Esophagus muscularis mucosa (tissue), 4 donors: ENCODE results near the gene PDK2. TPM values are rescaled to one million over a fixed set of nuclear protein-coding genes. Genes with fewer than 3 reads are reported as not detected.

ENCODE experiments used
- DNase-seq: peaks from one replicate; pipeline ENCODE4 v3.0.0-alpha.2; 2017; ENCODE audit errors: extremely low spot score
- H3K27ac ChIP-seq, 4 donors: fragments of 200-600 bp; sonication (generic); replicated peaks in 1 of 4; 1 replicate in 3 of 4; 2 replicates in 1 of 4; pipeline ENCODE4 v1.5.1; 2016 to 2019; ENCODE audit warnings: mild to moderate bottlenecking in 1 of 4
- H3K27me3 ChIP-seq, 4 donors: fragments of 200-600 bp; sonication (generic); one replicate each; pipeline versions ENCODE4 v1.5.1 to v1.6.0; 2016 to 2019
- H3K36me3 ChIP-seq, 4 donors: fragments of 200-600 bp; sonication (generic); one replicate each; pipeline ENCODE4 v1.5.1; 2016 to 2019
- H3K4me1 ChIP-seq, 4 donors: fragments of 200-600 bp; sonication (generic); one replicate each; pipeline ENCODE4 v1.5.1; 2016 to 2019
- H3K4me3 ChIP-seq, 4 donors: fragments of 200-600 bp; sonication (generic); 1 replicate in 2 of 4; 2 replicates in 2 of 4; pipeline ENCODE4 v1.5.1; 2016 to 2019; ENCODE audit warnings: mild to moderate bottlenecking in 4 of 4, moderate library complexity in 1 of 4
- H3K9me3 ChIP-seq, 4 donors: fragments of 200-600 bp; sonication (generic); 1 replicate in 3 of 4; 2 replicates in 1 of 4; pipeline ENCODE4 v1.5.1; 2016 to 2019
- EP300 ChIP-seq: sonication (generic); formaldehyde crosslinking; IDR thresholded peaks from one replicate; pipeline ENCODE4 v1.6.1; 2017; ENCODE audit warnings: antibody characterized with exemption
- POLR2A ChIP-seq: fragments of 450-650 bp; IDR thresholded peaks from one replicate; pipeline ENCODE4 v1.6.1; 2017; ENCODE audit warnings: antibody characterized with exemption, moderate library complexity, mild to moderate bottlenecking, low read depth
- POLR2AphosphoS5 ChIP-seq, 2 donors: sonication (generic); formaldehyde crosslinking; IDR thresholded peaks; one replicate each; pipeline ENCODE4 v1.6.1; 2017; ENCODE audit warnings: antibody characterized with exemption in 2 of 2
- WGBS: methylation state at CpG from one replicate; pipeline ENCODE4 v1.1.5; 2018; 5-methylcytosine and 5-hydroxymethylcytosine counted together
- intact Hi-C: fragments of 100-400 bp; cut with DNase I; formaldehyde crosslinking; loops from one replicate; pipeline ENCODE4 v1.15.1; 2023
- total RNA-seq, 4 donors: library from RNA; depleted of rRNA; stranded (reverse); fragments of >200 nt; gene quantifications; one replicate each; pipeline versions ENCODE4 v1.1.0 to v1.2.1, GENCODE V29; 2016
- TF ChIP-seq, protein P1 (sequence below), 3 experiments: fragments of 200-600 bp in 2 of 3; fragments of 450-650 bp in 1 of 3; sonication (generic) in 2 of 3; IDR thresholded peaks; one replicate each; pipeline ENCODE4 v1.5.1; 2017 to 2019; ENCODE audit warnings: antibody characterized with exemption in 3 of 3, mild to moderate bottlenecking in 2 of 3, moderate library complexity in 1 of 3

Gene PDK2
- 100 to 1,000 TPM in 1 of 4 donors, 10 to 100 TPM in 3; 31.6 to 118 (median 61.4) TPM for total RNA-seq

DNA sequence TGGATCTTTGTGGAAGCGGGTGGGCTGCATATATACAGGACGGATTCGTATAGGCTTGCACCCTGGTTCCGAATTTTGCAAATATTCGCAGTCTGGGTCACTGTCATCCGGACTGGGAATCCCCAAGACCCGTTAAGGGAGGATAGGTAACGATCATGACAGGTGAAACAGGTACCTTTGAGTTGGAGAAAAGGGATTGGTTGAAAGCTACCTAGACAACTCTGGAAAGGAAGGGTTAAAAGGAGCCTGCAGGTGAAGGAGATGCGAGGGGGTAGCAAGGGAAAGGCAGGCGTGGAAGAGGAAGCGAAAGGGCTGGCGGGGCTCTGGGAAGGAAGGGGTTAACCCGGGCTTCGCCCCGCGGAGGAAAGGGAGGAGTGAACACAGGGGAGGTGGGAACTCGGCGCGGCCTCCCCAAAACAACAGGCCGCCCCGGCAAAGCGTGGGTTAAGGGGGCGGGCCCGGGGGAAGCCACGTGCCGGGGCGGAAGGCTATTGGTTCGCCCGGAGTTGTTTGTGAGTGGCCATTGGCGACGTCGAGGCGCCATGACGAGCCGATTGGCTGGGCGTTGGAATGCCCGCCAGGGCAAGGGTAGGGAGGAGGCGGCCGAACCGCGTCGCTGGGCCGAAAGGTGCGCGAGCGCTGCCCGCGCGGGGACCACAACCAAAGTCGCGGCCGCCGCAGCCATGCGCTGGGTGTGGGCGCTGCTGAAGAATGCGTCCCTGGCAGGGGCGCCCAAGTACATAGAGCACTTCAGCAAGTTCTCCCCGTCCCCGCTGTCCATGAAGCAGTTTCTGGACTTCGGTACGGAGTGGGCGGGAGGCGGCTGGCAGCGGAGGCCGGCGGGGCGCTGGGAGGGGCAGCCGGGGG is at the start of gene PDK2:
TSS of gene PDK2 (plus strand) at position 599 of the 867 bp plus-strand sequence. CDS start at position 684, 85 bp downstream.
- peaks cover 17 to 34% (median 34%) of the 10 kb centered on the region in 4 donors for H3K36me3 ChIP-seq
- peak within 1 kb of the TSS; percentile 77 to 96 (median 86) for H3K4me3 ChIP-seq
- peak; percentile 63 for TF ChIP-seq POLR2A
- TF ChIP-seq EP300: no peak
- TF ChIP-seq POLR2AphosphoS5 (IDR thresholded peaks at IDR 0.05): peak; percentile 92 to 93
- TF ChIP-seq, protein P1, sequence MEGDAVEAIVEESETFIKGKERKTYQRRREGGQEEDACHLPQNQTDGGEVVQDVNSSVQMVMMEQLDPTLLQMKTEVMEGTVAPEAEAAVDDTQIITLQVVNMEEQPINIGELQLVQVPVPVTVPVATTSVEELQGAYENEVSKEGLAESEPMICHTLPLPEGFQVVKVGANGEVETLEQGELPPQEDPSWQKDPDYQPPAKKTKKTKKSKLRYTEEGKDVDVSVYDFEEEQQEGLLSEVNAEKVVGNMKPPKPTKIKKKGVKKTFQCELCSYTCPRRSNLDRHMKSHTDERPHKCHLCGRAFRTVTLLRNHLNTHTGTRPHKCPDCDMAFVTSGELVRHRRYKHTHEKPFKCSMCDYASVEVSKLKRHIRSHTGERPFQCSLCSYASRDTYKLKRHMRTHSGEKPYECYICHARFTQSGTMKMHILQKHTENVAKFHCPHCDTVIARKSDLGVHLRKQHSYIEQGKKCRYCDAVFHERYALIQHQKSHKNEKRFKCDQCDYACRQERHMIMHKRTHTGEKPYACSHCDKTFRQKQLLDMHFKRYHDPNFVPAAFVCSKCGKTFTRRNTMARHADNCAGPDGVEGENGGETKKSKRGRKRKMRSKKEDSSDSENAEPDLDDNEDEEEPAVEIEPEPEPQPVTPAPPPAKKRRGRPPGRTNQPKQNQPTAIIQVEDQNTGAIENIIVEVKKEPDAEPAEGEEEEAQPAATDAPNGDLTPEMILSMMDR (IDR thresholded peaks at IDR 0.05): peak in 1 of 3 experiments; percentile 31
- peak within 1 kb of the TSS; percentile 88 to 93 (median 90) for H3K27ac ChIP-seq
- peak; percentile 99 for DNase-seq
- H3K9me3 ChIP-seq: no peaks in the 10 kb centered on the region
- no peaks in the 10 kb centered on the region for H3K27me3 ChIP-seq
- peaks cover 37 to 56% (median 54%) of the 10 kb centered on the region in 4 donors for H3K4me1 ChIP-seq
- WGBS: 2% methylated on average over 52 of the region's 68 CpGs
- intact Hi-C loops: loop anchor here (5.0 kb wide), 1 partner anchor 202 kb away; no protein-coding TSS in a partner anchor

DNA sequence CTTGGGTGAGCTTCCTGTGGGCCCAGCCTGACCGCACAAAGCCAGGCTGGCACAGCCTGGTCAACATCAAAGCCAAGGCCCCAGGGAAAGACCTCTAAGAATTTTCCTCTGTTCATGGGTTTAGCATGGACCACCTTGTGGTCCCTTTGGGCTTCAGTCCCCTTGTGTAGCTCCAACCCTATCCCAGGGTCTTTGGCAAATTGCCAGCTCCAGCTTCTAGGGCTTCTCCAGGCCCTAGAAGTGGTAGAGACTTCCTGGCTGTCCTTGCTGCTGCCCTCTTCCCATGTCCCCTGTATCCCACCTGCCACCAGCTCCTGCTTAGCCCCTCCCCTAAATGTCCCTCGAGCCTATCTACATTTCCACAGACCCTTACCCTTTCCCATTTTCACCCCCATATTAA is 49.0 kb upstream of the PDK2 start:
- Histone ChIP-seq H3K4me1 (peaks cover 15 to 45% (median 39%) of the 10 kb centered on the region in 4 donors), H3K4me3 (no peak overlapping the region), H3K36me3 (no peaks in the 10 kb centered on the region), H3K27ac (no peak overlapping the region), H3K27me3 (no peaks in the 10 kb centered on the region), H3K9me3 (no peaks in the 10 kb centered on the region)
- no peak for DNase-seq
- 82% methylated on average over 2 of the region's 2 CpGs for WGBS
- TF ChIP-seq POLR2AphosphoS5 (IDR thresholded peaks at IDR 0.05) (peak in 1 of 2 donors; percentile 10), POLR2A (no peak)
- intact Hi-C loops: no loop called here

DNA sequence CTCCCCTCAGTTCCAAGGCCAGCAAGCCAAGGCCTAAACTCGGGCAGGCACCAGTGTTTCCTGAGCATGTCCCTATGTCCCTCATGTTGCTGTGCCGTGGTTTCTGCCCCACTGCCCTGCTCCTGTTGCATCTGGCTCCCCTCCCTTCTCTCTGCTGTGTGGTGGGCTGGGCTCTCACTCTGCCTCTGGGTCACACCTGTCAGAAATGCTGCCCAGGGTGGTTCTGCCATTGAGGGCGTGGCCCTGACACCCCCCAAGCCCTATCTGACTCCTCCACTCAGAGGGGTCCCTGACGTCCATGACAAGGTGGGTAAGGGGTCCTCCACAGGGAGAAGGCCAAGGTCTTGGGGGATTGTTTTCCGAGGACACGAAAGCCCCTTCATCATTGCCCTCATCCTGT is 48.5 kb upstream of the PDK2 start:
- intact Hi-C loops: no loop called here
- WGBS: 86% methylated on average over 6 of the region's 6 CpGs
- no peaks in the 10 kb centered on the region for H3K9me3 ChIP-seq
- H3K4me3 ChIP-seq: no peak overlapping the region
- H3K36me3 ChIP-seq: no peaks in the 10 kb centered on the region
- H3K4me1 ChIP-seq: peaks cover 15 to 47% (median 43%) of the 10 kb centered on the region in 4 donors
- no peak overlapping the region for H3K27ac ChIP-seq
- H3K27me3 ChIP-seq: no peaks in the 10 kb centered on the region
- no peak for TF ChIP-seq POLR2A
- no peak for DNase-seq

DNA sequence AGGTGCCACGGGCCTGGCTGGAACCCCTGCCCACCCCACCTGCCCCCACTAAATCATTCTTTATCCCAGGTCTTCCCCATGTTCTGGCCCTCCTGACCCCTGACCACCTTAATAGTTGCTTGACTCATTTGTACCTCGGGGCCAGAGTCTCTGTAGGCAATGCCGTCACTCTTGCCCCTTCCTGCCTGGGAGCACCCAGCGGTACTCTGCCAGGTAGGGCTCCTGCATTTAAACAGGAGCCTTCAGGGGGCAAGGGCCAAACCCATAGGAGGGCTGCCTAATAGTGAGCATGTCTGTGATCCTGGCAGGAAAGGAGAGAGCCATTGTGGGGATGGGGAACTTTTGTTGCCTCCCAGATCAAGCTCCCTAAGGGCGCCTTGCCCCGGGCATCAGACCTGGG is 48.1 kb upstream of the PDK2 start:
- Histone ChIP-seq H3K36me3 (no peaks in the 10 kb centered on the region), H3K27me3 (no peaks in the 10 kb centered on the region), H3K27ac (peak overlapping the region in 1 of 4 donors; percentile 38), H3K4me3 (no peak overlapping the region), H3K4me1 (peaks cover 15 to 47% (median 43%) of the 10 kb centered on the region in 4 donors), H3K9me3 (no peaks in the 10 kb centered on the region)
- TF ChIP-seq EP300: no peak
- intact Hi-C loops: no loop called here
- WGBS: 95% methylated on average over 6 of the region's 6 CpGs
- no peak for DNase-seq

GRCh38 chr17:50047488-50048126 is 47.5 kb upstream of the PDK2 start:
- no peak for DNase-seq
- intact Hi-C loops: no loop called here
- H3K4me1 ChIP-seq: peaks cover 15 to 47% (median 43%) of the 10 kb centered on the region in 4 donors
- no peaks in the 10 kb centered on the region for H3K27me3 ChIP-seq
- H3K9me3 ChIP-seq: no peaks in the 10 kb centered on the region
- H3K4me3 ChIP-seq: no peak overlapping the region
- WGBS: 58% methylated on average over 9 of the region's 9 CpGs
- TF ChIP-seq EP300 (no peak), POLR2A (no peak), POLR2AphosphoS5 (IDR thresholded peaks at IDR 0.05) (no peak)
- TF ChIP-seq, protein P1 (IDR thresholded peaks at IDR 0.05): no peak
- H3K36me3 ChIP-seq: no peaks in the 10 kb centered on the region
- H3K27ac ChIP-seq: peak overlapping the region in 1 of 4 donors; percentile 38

GRCh38 chr17:50048146-50048720 is 46.9 kb upstream of the PDK2 start:
- DNase-seq: no peak
- Histone ChIP-seq H3K9me3 (no peaks in the 10 kb centered on the region), H3K27ac (no peak overlapping the region), H3K27me3 (no peaks in the 10 kb centered on the region), H3K36me3 (no peaks in the 10 kb centered on the region), H3K4me3 (no peak overlapping the region), H3K4me1 (peaks cover 16 to 49% (median 45%) of the 10 kb centered on the region in 4 donors)
- WGBS: 93% methylated on average over 17 of the region's 17 CpGs
- intact Hi-C loops: no loop called here
- TF ChIP-seq, protein P1 (IDR thresholded peaks at IDR 0.05): no peak
- no peak for TF ChIP-seq POLR2A
